Endodermal cell (in vitro differentiated cells): ENCODE results near the gene C6orf120. TPM values are rescaled to one million over a fixed set of nuclear protein-coding genes. Genes with fewer than 3 reads are reported as not detected.

Source experiments
- DNase-seq: peaks from one replicate; pipeline ENCODE4 v3.0.0-alpha.2; 2017
- H3K27ac ChIP-seq: 2 replicates; pipeline ENCODE4 v1.5.1; 2013; ENCODE audit warnings: mild to moderate bottlenecking, low read depth, low read length, moderate library complexity
- H3K27me3 ChIP-seq: 2 replicates; pipeline ENCODE4 v1.6.1; 2013; ENCODE audit warnings: mild to moderate bottlenecking, low read length, moderate library complexity; ENCODE audit not compliant: insufficient read depth, control insufficient read depth, poor library complexity, severe bottlenecking
- H3K36me3 ChIP-seq: 2 replicates; pipeline ENCODE4 v1.7.0; 2013; ENCODE audit warnings: mild to moderate bottlenecking, low read length, moderate library complexity; ENCODE audit not compliant: control insufficient read depth, insufficient read depth
- H3K4me1 ChIP-seq: one replicate; pipeline ENCODE4 v1.7.0; 2013; ENCODE audit warnings: low read length; ENCODE audit not compliant: control insufficient read depth, insufficient read depth
- H3K4me3 ChIP-seq: 2 replicates; pipeline ENCODE4 v1.5.1; 2013; ENCODE audit warnings: mild to moderate bottlenecking, low read length, moderate library complexity
- H3K9ac ChIP-seq: 2 replicates; pipeline ENCODE4 v1.6.1; 2013; ENCODE audit warnings: mild to moderate bottlenecking, low read length, moderate library complexity; ENCODE audit not compliant: poor library complexity, severe bottlenecking; ENCODE audit errors: extremely low read depth
- H3K9me3 ChIP-seq: 2 replicates; pipeline ENCODE4 v1.6.1; 2013; ENCODE audit warnings: mild to moderate bottlenecking, low read length, moderate library complexity; ENCODE audit not compliant: control insufficient read depth
- H3K27ac Mint-ChIP-seq: 2 replicates; pipeline ENCODE4 v1.8.0; 2020; ENCODE audit warnings: mixed read lengths
- H3K27me3 Mint-ChIP-seq: 2 replicates; pipeline ENCODE4 v1.8.0; 2021; ENCODE audit warnings: mild to moderate bottlenecking, mixed read lengths; ENCODE audit not compliant: insufficient read depth
- H3K36me3 Mint-ChIP-seq: 2 replicates; pipeline ENCODE4 v1.8.0; 2020; ENCODE audit warnings: low read depth, mixed read lengths
- H3K4me1 Mint-ChIP-seq: 2 replicates; pipeline ENCODE4 v1.8.0; 2020; ENCODE audit warnings: mixed read lengths
- H3K4me3 Mint-ChIP-seq: 2 replicates; pipeline ENCODE4 v1.8.0; 2020; ENCODE audit warnings: mild to moderate bottlenecking, moderate library complexity, mixed read lengths
- H3K9me3 Mint-ChIP-seq: 2 replicates; pipeline ENCODE4 v1.8.0; 2020; ENCODE audit warnings: mild to moderate bottlenecking, mixed read lengths
- WGBS, 2 experiments: methylation state at CpG; one replicate each; pipeline versions ENCODE4 v1.1.5 to v1.1.7; 2013; ENCODE audit warnings: missing lambda C conversion rate in 2 of 2, mixed read lengths in 1 of 2; ENCODE audit not compliant: insufficient coverage in 1 of 2, insufficient read length in 1 of 2; 5-methylcytosine and 5-hydroxymethylcytosine counted together
- long read RNA-seq, 4 experiments: library from polyadenylated mRNA in 2 of 4; library from RNA in 1 of 4; library from capped mRNA in 1 of 4; stranded (forward) in 3 of 4; unstranded in 1 of 4; transcript quantifications; one replicate each; pipeline ENCODE4 v2.0.0, GENCODE V29; 2020 to 2021; ENCODE audit warnings: inconsistent platforms in 1 of 4
- polyA plus RNA-seq, 2 experiments: library from polyadenylated mRNA; stranded (reverse); fragments of 50-300 nt; gene quantifications; one replicate each; pipeline ENCODE4 v1.2.3, GENCODE V29; 2013
- total RNA-seq, 2 donors: library from RNA; stranded (reverse); fragmentation: NEBNext Ultra II Directional in 1 of 2; extraction: Animal tissue kit (Norgen Biotek cat#: 25700) in 1 of 2; gene quantifications; 2 replicates in 1 of 2; 3 replicates in 1 of 2; pipeline ENCODE4 v1.2.1, GENCODE V29; 2021
- TF ChIP-seq, protein P1 (sequence below): fragments of 200-600 bp; sonication (generic); conservative IDR thresholded peaks from 2 replicates; pipeline ENCODE4 v1.5.0; 2021; ENCODE audit warnings: antibody characterized with exemption, mild to moderate bottlenecking

C6orf120 gene
- 10 to 100 TPM; 24.0 to 29.7 TPM for total RNA-seq
- polyA plus RNA-seq (2013, experiment 1 of 2): 36.7 TPM
- polyA plus RNA-seq (2013, experiment 2 of 2): 32.7 TPM
- long read RNA-seq, experiment 1, transcript C6orf120-201 (1 exons, 2,667 nt): major isoform, 25 of 25 reads
- long read RNA-seq, experiment 1, partial matches to known transcripts: 0 of 25 reads
- long read RNA-seq, experiment 1, other reads (novel, unspliced or antisense): 0 of 25 reads
- long read RNA-seq, experiment 2, transcript C6orf120-201 (1 exons, 2,667 nt): major isoform, 84 of 85 reads
- long read RNA-seq, experiment 2, partial matches to known transcripts: 0 of 85 reads
- long read RNA-seq, experiment 2, other reads (novel, unspliced or antisense): 1 of 85 reads
- long read RNA-seq, experiment 3, transcript C6orf120-201 (1 exons, 2,667 nt): major isoform, 168 of 170 reads
- long read RNA-seq, experiment 3, partial matches to known transcripts: 0 of 170 reads
- long read RNA-seq, experiment 3, other reads (novel, unspliced or antisense): 2 of 170 reads
- long read RNA-seq, experiment 4, partial matches to known transcripts: 0 of 2 reads
- long read RNA-seq, experiment 4, other reads (novel, unspliced or antisense): 0 of 2 reads

DNA sequence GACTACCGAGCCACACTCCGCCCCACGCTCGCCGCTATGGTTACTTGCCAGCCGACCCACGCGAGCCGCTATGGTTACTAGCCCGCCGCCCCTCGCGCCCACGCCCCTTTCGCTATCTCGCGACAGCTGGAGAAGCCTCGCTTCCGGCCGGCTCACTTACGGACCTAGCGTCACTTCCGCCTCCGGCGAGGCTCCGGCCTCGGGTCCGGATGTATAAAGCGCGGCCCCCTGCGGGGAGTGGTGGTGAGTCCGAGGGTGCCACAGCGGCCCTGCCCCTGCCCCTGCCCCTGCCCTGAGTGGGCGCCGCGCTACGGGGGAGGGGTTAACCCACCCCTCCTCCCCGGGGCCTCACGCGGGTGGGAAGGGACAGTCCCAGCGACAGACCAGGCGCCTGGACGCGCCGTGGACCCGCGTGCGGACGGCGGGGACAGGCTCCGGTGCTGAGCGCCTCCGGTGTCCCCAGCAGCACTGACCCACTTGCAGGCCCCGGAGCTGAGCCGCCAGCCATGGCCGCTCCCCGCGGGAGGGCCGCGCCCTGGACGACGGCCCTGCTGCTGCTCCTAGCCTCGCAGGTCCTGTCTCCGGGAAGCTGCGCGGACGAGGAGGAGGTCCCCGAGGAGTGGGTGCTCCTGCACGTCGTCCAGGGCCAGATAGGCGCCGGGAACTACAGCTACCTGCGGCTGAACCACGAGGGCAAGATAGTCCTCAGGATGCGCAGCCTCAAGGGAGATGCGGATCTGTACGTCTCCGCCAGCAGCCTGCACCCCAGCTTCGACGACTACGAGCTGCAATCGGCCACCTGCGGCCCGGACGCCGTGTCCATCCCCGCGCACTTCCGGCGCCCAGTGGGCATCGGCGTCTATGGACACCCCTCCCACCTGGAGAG lies at the start of gene C6orf120, which contains the start of gene WDR27:
TSS of gene C6orf120 (plus strand) at position 173 of the 886 bp plus-strand sequence. CDS start at position 507, 334 bp downstream.
TSS of gene WDR27 (minus strand) at position 76 of the 886 bp plus-strand sequence. CDS start 13,024 bp downstream, outside the sequence.
- Histone ChIP-seq H3K4me1 (peaks cover 11% of the 10 kb centered on the region), H3K9me3 (peaks cover 11% of the 10 kb centered on the region), H3K9ac (peak within 1 kb of the TSS; percentile 83), H3K27ac (peak within 1 kb of the TSS; percentile 90), H3K4me3 (peak within 1 kb of the TSS; percentile 95), H3K36me3 (peaks cover 63% of the 10 kb centered on the region), H3K27me3 (no peaks in the 10 kb centered on the region)
- Mint-ChIP-seq H3K27me3 (no peaks in the 10 kb centered on the region), H3K9me3 (peaks cover 6% of the 10 kb centered on the region), H3K4me3 (peak within 1 kb of the TSS; percentile 91), H3K4me1 (peaks cover 28% of the 10 kb centered on the region), H3K36me3 (peaks cover 33% of the 10 kb centered on the region), H3K27ac (peak within 1 kb of the TSS; percentile 96)
- 0 to 1% methylated on average over 26 to 92 of the region's 92 CpGs for WGBS, 2 experiments
- TF ChIP-seq, protein P1, sequence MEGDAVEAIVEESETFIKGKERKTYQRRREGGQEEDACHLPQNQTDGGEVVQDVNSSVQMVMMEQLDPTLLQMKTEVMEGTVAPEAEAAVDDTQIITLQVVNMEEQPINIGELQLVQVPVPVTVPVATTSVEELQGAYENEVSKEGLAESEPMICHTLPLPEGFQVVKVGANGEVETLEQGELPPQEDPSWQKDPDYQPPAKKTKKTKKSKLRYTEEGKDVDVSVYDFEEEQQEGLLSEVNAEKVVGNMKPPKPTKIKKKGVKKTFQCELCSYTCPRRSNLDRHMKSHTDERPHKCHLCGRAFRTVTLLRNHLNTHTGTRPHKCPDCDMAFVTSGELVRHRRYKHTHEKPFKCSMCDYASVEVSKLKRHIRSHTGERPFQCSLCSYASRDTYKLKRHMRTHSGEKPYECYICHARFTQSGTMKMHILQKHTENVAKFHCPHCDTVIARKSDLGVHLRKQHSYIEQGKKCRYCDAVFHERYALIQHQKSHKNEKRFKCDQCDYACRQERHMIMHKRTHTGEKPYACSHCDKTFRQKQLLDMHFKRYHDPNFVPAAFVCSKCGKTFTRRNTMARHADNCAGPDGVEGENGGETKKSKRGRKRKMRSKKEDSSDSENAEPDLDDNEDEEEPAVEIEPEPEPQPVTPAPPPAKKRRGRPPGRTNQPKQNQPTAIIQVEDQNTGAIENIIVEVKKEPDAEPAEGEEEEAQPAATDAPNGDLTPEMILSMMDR: no peak
- peak; percentile 98 for DNase-seq

DNA sequence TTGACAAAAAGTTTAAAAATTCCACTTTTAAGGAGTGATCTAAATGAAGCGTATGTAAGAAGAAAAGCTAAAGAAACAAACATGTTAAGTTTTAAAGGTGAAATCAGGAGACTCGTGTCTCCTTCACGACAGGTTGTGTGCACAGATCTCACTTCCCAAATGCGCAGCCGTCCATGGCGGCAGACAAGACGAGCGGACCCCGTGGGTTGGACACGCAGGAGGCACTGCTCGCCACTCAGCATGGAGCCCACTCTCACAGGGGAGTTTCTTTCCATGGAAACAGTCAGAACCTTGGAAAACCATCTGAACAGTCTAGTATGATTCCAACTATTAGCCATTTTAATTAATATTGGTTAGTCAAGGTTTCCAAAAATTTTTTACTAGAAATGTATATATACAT lies 49.0 kb upstream of the C6orf120 start:
- Mint-ChIP-seq H3K36me3 (peaks cover 57% of the 10 kb centered on the region), H3K27ac (no peak overlapping the region)

More for the DNA sequence above, 49.0 kb upstream of the C6orf120 start:
- peaks cover 19% of the 10 kb centered on the region for H3K9me3 Mint-ChIP-seq
- no peak overlapping the region for H3K4me3 ChIP-seq
- H3K27ac ChIP-seq: no peak overlapping the region
- peaks cover 18% of the 10 kb centered on the region for H3K9me3 ChIP-seq
- H3K27me3 Mint-ChIP-seq: no peaks in the 10 kb centered on the region
- H3K4me1 Mint-ChIP-seq: peaks cover 7% of the 10 kb centered on the region
- no peak overlapping the region for H3K9ac ChIP-seq
- 96 to 100% methylated on average over 6 to 11 of the region's 11 CpGs for WGBS, 2 experiments
- H3K27me3 ChIP-seq: no peaks in the 10 kb centered on the region
- TF ChIP-seq, protein P1: no peak
- H3K36me3 ChIP-seq: peaks cover 64% of the 10 kb centered on the region
- H3K4me1 ChIP-seq: no peaks in the 10 kb centered on the region
- H3K4me3 Mint-ChIP-seq: no peak overlapping the region
- no peak for DNase-seq
